ENCODE measurements around the gene INPP5A. TPM values are rescaled to one million over a fixed set of nuclear protein-coding genes. Genes with fewer than 3 reads are reported as not detected.

The INPP5A gene
- total RNA-seq, 1 donor from 2014 or later = 36.3 TPM

- no peak for DNase-seq
- H3K4me1 Mint-ChIP-seq (ENCODE audit: low read depth, unreplicated experiment) = no peaks in the 10 kb centered on the region
- TF ChIP-seq CTCF (IDR thresholded peaks at IDR 0.05; ENCODE audit: partially characterized antibody, unreplicated experiment) = no peak
- peaks cover 10% of the 10 kb centered on the region for H3K9me3 Mint-ChIP-seq (ENCODE audit: unreplicated experiment)
- H3K4me3 Mint-ChIP-seq (ENCODE audit: unreplicated experiment) = no peak overlapping the region
- H3K36me3 Mint-ChIP-seq (ENCODE audit: unreplicated experiment) = peaks cover 20% of the 10 kb centered on the region
- H3K27ac Mint-ChIP-seq (ENCODE audit: unreplicated experiment) = no peak overlapping the region
- peaks cover 6% of the 10 kb centered on the region for H3K27me3 Mint-ChIP-seq (ENCODE audit: unreplicated experiment)
Measured at GRCh38 chr10:132528064-132528691, 9.4 kb upstream of the INPP5A start.

GRCh38 chr10:132532179-132532578 lies 5.4 kb upstream of the INPP5A start:
- Mint-ChIP-seq H3K27ac (ENCODE audit: unreplicated experiment) (no peak overlapping the region), H3K9me3 (ENCODE audit: unreplicated experiment) (peaks cover 8% of the 10 kb centered on the region), H3K36me3 (ENCODE audit: unreplicated experiment) (peaks cover 20% of the 10 kb centered on the region), H3K4me3 (ENCODE audit: unreplicated experiment) (no peak overlapping the region), H3K27me3 (ENCODE audit: unreplicated experiment) (peaks cover 2% of the 10 kb centered on the region), H3K4me1 (ENCODE audit: low read depth, unreplicated experiment) (peaks cover 2% of the 10 kb centered on the region)
- no peak for TF ChIP-seq CTCF (IDR thresholded peaks at IDR 0.05; ENCODE audit: partially characterized antibody, unreplicated experiment)
- DNase-seq = no peak

- no peak for TF ChIP-seq CTCF (IDR thresholded peaks at IDR 0.05; ENCODE audit: partially characterized antibody, unreplicated experiment)
- H3K27ac Mint-ChIP-seq (ENCODE audit: unreplicated experiment) = no peak overlapping the region
- no peak for DNase-seq
- peaks cover 20% of the 10 kb centered on the region for H3K36me3 Mint-ChIP-seq (ENCODE audit: unreplicated experiment)
- peaks cover 2% of the 10 kb centered on the region for H3K27me3 Mint-ChIP-seq (ENCODE audit: unreplicated experiment)
- H3K4me1 Mint-ChIP-seq (ENCODE audit: low read depth, unreplicated experiment) = peaks cover 2% of the 10 kb centered on the region
- H3K4me3 Mint-ChIP-seq (ENCODE audit: unreplicated experiment) = no peak overlapping the region
- H3K9me3 Mint-ChIP-seq (ENCODE audit: unreplicated experiment) = peaks cover 8% of the 10 kb centered on the region
Measured at GRCh38 chr10:132532749-132533560, 4.6 kb upstream of the INPP5A start.

- H3K27ac Mint-ChIP-seq (ENCODE audit: unreplicated experiment) = no peak overlapping the region
- peaks cover 17% of the 10 kb centered on the region for H3K36me3 Mint-ChIP-seq (ENCODE audit: unreplicated experiment)
- peaks cover 6% of the 10 kb centered on the region for H3K27me3 Mint-ChIP-seq (ENCODE audit: unreplicated experiment)
- no peak for TF ChIP-seq CTCF (IDR thresholded peaks at IDR 0.05; ENCODE audit: partially characterized antibody, unreplicated experiment)
- no peak for DNase-seq
- peaks cover 4% of the 10 kb centered on the region for H3K9me3 Mint-ChIP-seq (ENCODE audit: unreplicated experiment)
- peaks cover 2% of the 10 kb centered on the region for H3K4me1 Mint-ChIP-seq (ENCODE audit: low read depth, unreplicated experiment)
- no peak overlapping the region for H3K4me3 Mint-ChIP-seq (ENCODE audit: unreplicated experiment)
Measured at GRCh38 chr10:132533571-132534260, 3.9 kb upstream of the INPP5A start.
